ENCODE measurements around the gene PNPLA1.

DNA sequence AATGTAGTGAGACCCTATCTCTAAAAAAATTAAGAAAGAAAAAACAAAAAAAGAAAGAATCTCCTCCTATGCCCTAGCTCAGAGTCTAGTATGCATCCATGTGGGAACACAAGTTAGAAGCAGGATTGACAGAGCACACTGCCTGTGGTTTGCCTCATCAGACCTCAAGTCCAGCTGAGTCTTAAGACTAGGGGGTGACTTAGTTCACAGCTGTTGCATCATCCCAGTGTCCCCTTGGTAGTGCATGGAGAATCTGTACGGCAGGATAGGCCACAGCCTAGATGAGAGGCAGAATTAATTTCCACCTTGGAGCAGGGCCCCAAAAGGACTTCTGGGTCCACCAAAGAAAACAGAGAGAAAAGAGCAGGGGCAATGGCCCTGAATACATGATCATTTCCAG, 13.7 kb downstream of the PNPLA1 start:
- TF ChIP-seq SUZ12 (IDR thresholded peaks at IDR 0.05; ENCODE audit: extremely low read depth, insufficient read depth, insufficient read length) (no peak), ZNF274 (IDR thresholded peaks at IDR 0.05; ENCODE audit: low read depth, low read length) (no peak), YY1 (IDR thresholded peaks at IDR 0.05; ENCODE audit: insufficient read depth, insufficient read length) (no peak)

All from NT2/D1 (cell line).